Caco-2 (cell line): ENCODE results near the gene RALGAPA2. TPM values are rescaled to one million over a fixed set of nuclear protein-coding genes. Genes with fewer than 3 reads are reported as not detected.

Experiments
- BruUV-seq: library from RNA; stranded (reverse); fragments of 400-500 nt; replicated peaks from 2 replicates; lab custom pipeline; 2021; lab: Mats Ljungman, UMichigan
- CTCF ChIA-PET: fragments of 300-600 bp; sonication (Branson Sonifier 250); formaldehyde crosslinking; loops from one replicate; lab custom pipeline; 2022; ENCODE audit warnings: antibody characterized with exemption; lab: Charles Lee
- POLR2A ChIA-PET: fragments of 300-600 bp; sonication (Branson Sonifier 250); formaldehyde crosslinking; loops from one replicate; lab custom pipeline; 2022; ENCODE audit warnings: antibody characterized with exemption; lab: Charles Lee
- DNase-seq, 2 experiments: peaks; one replicate each; pipeline versions ENCODE4 v3.0.0 to v3.0.0-alpha.2; 2020 to 2022
- H3K27me3 ChIP-seq: replicated peaks from 2 replicates; pipeline ENCODE4 v1.6.0; 2011; ENCODE audit warnings: low read length; ENCODE audit not compliant: control insufficient read depth, insufficient read depth
- H3K36me3 ChIP-seq: 2 replicates; pipeline ENCODE4 v1.5.1; 2011; ENCODE audit warnings: low read length; ENCODE audit not compliant: control insufficient read depth, insufficient read depth
- H3K4me1 ChIP-seq: fragments of 250-450 bp; sonication (Bioruptor Pico); 2 replicates; pipeline ENCODE4 v1.5.1; 2020; ENCODE audit warnings: mild to moderate bottlenecking
- H3K4me3 ChIP-seq: 2 replicates; pipeline ENCODE4 v1.5.1; 2011; ENCODE audit warnings: low read depth, mild to moderate bottlenecking, control low read depth, low read length
- H3K9me3 ChIP-seq: fragments of 250-450 bp; sonication (Bioruptor Pico); 2 replicates; pipeline ENCODE4 v1.5.1; 2020; ENCODE audit warnings: mild to moderate bottlenecking, moderate library complexity
- H3K27ac Mint-ChIP-seq: one replicate; pipeline ENCODE4 v1.8.0; 2022; ENCODE audit warnings: mixed read lengths; ENCODE audit not compliant: unreplicated experiment
- H3K27me3 Mint-ChIP-seq: one replicate; pipeline ENCODE4 v1.8.0; 2022; ENCODE audit warnings: mixed read lengths; ENCODE audit not compliant: insufficient read depth, unreplicated experiment
- H3K36me3 Mint-ChIP-seq: one replicate; pipeline ENCODE4 v1.8.0; 2022; ENCODE audit warnings: mild to moderate bottlenecking, mixed read lengths; ENCODE audit not compliant: insufficient read depth, unreplicated experiment
- H3K4me1 Mint-ChIP-seq: one replicate; pipeline ENCODE4 v1.8.0; 2022; ENCODE audit warnings: low read depth, mixed read lengths; ENCODE audit not compliant: unreplicated experiment
- H3K4me3 Mint-ChIP-seq: one replicate; pipeline ENCODE4 v1.8.0; 2022; ENCODE audit warnings: mild to moderate bottlenecking, moderate library complexity, mixed read lengths; ENCODE audit not compliant: unreplicated experiment
- H3K9me3 Mint-ChIP-seq: one replicate; pipeline ENCODE4 v1.8.0; 2022; ENCODE audit warnings: mixed read lengths; ENCODE audit not compliant: unreplicated experiment
- CTCF ChIP-seq, 2 experiments: fragments of 200-600 bp in 1 of 2; IDR thresholded peaks; 1 replicate in 1 of 2; 2 replicates in 1 of 2; pipeline versions ENCODE4 v1.5.1 to v1.8.0; 2011 to 2022; ENCODE audit warnings: antibody characterized with exemption in 1 of 2, control low read depth in 1 of 2, inconsistent platforms in 1 of 2, low read depth in 1 of 2, low read length in 1 of 2, mild to moderate bottlenecking in 1 of 2, moderate library complexity in 1 of 2; ENCODE audit not compliant: insufficient read depth in 1 of 2, severe bottlenecking in 1 of 2, unreplicated experiment in 1 of 2
- intact Hi-C: fragments of 100-400 bp; cut with micrococcal nuclease; formaldehyde crosslinking; loops from one replicate; pipeline ENCODE4 v1.10.0; 2022; ENCODE audit not compliant: unreplicated experiment
- total RNA-seq: library from RNA; stranded (reverse); gene quantifications from 2 replicates; pipeline ENCODE4 v1.2.3, GENCODE V29; 2022

RALGAPA2 gene
- total RNA-seq, 1 experiment from 2014 or later, result 17.3 TPM

- H3K36me3 Mint-ChIP-seq, result peaks cover 13% of the 10 kb centered on the region
- BruUV-seq, result no TSS peak
- POLR2A ChIA-PET, result interaction anchor here (0.5 kb wide), 1 partner anchor 88 kb away, joined by 3 read pairs; no protein-coding TSS in a partner anchor
- TF ChIP-seq CTCF (IDR thresholded peaks at IDR 0.05; ENCODE audit: insufficient read depth in 1 of 2, low read depth in 1 of 2, low read length in 1 of 2, severe bottlenecking in 1 of 2, unreplicated experiment in 1 of 2), result no peak
- H3K9me3 ChIP-seq, result peaks cover 15% of the 10 kb centered on the region
- peaks cover 14% of the 10 kb centered on the region for H3K9me3 Mint-ChIP-seq
- H3K36me3 ChIP-seq, result peaks cover 5% of the 10 kb centered on the region; the same call in 1 of the 2 replicates
- intact Hi-C loops, result no loop called here
- no peaks in the 10 kb centered on the region for H3K27me3 Mint-ChIP-seq
- DNase-seq, result no peak
- H3K4me3 Mint-ChIP-seq, result no peak overlapping the region
- no peaks in the 10 kb centered on the region for H3K4me1 Mint-ChIP-seq
- CTCF ChIA-PET, result no interaction called here
- H3K27me3 ChIP-seq, result no peaks in the 10 kb centered on the region
- H3K27ac Mint-ChIP-seq, result no peak overlapping the region
- H3K4me1 ChIP-seq, result no peaks in the 10 kb centered on the region
- no peak overlapping the region for H3K4me3 ChIP-seq
Measured at GRCh38 chr20:20513720-20514119, 198.7 kb downstream of the RALGAPA2 start.

- no peak for TF ChIP-seq CTCF (IDR thresholded peaks at IDR 0.05; ENCODE audit: insufficient read depth in 1 of 2, low read depth in 1 of 2, low read length in 1 of 2, severe bottlenecking in 1 of 2, unreplicated experiment in 1 of 2)
- no peak overlapping the region for H3K27ac Mint-ChIP-seq
- H3K27me3 ChIP-seq, result no peaks in the 10 kb centered on the region
- H3K27me3 Mint-ChIP-seq, result no peaks in the 10 kb centered on the region
- H3K36me3 ChIP-seq, result no peaks in the 10 kb centered on the region
- no peak overlapping the region for H3K4me3 ChIP-seq
- DNase-seq, result no peak
- ChIA-PET CTCF (no interaction called here), POLR2A (no interaction called here)
- no peak overlapping the region for H3K4me3 Mint-ChIP-seq
- no peaks in the 10 kb centered on the region for H3K9me3 ChIP-seq
- no peaks in the 10 kb centered on the region for H3K4me1 ChIP-seq
- H3K36me3 Mint-ChIP-seq, result peaks cover 1% of the 10 kb centered on the region
- H3K4me1 Mint-ChIP-seq, result no peaks in the 10 kb centered on the region
- BruUV-seq, result no TSS peak
- H3K9me3 Mint-ChIP-seq, result no peaks in the 10 kb centered on the region
- intact Hi-C loops, result no loop called here
Measured at GRCh38 chr20:20505554-20505953, 206.9 kb downstream of the RALGAPA2 start.

- Histone ChIP-seq H3K36me3 (peaks cover 2% of the 10 kb centered on the region; the same call in 1 of the 2 replicates), H3K27me3 (no peaks in the 10 kb centered on the region), H3K4me1 (no peaks in the 10 kb centered on the region), H3K4me3 (no peak overlapping the region), H3K9me3 (no peaks in the 10 kb centered on the region)
- Mint-ChIP-seq H3K4me3 (no peak overlapping the region), H3K27ac (no peak overlapping the region), H3K9me3 (no peaks in the 10 kb centered on the region), H3K4me1 (no peaks in the 10 kb centered on the region), H3K27me3 (no peaks in the 10 kb centered on the region), H3K36me3 (peaks cover 8% of the 10 kb centered on the region)
- no peak for TF ChIP-seq CTCF (IDR thresholded peaks at IDR 0.05; ENCODE audit: insufficient read depth in 1 of 2, low read depth in 1 of 2, low read length in 1 of 2, severe bottlenecking in 1 of 2, unreplicated experiment in 1 of 2)
- DNase-seq, result no peak
- ChIA-PET POLR2A (no interaction called here), CTCF (no interaction called here)
- intact Hi-C loops, result no loop called here
- BruUV-seq, result no TSS peak
Measured at GRCh38 chr20:20503777-20504530, 208.5 kb downstream of the RALGAPA2 start.
